ENCODE results near the gene WDR45B.

Gene WDR45B

DNA sequence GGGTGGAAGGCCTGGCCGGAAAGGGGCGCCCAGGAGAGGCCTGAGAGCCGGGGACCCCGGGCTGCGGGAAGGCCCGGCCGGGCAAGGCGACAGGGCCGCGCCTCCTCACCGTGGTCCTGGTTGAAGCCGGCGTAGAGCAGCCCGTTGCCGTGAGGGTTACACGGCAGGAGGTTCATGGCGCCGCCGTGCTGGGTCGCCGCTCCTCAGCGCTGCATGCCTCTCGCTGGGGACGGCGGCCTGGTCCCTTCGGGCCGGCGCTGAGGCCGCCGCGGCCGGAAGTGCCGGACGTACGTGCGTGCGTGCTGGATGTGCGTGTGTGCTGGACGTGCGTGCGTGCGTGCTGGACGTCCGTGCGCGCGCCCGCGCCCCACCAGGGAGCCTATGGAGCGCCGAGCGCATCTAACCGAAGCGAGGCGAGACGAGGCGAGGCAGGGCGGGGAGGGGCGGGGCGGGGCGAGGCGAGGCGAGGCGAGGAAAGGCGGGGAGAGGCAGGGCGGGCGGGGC, at the start of gene WDR45B:
WDR45B (minus strand) TSS at position 280 of the 504 bp plus-strand sequence; CDS start at position 176, 104 bp downstream.
- peak; percentile 90 for DNase-seq

DNA sequence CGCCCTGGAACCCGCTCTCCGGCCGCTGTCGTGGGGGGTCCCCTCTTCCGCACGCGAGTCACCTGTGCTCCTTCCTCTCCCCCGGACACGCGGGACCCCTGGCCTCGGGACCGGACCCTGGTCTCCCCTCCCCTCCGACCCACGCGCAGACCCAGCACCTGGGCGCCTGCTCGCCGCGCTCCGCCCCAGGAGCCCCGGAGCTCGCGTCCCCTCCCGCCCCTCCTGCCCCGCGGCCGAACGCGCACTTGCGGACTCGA, 49.5 kb upstream of the WDR45B start:
- no peak for DNase-seq

DNA sequence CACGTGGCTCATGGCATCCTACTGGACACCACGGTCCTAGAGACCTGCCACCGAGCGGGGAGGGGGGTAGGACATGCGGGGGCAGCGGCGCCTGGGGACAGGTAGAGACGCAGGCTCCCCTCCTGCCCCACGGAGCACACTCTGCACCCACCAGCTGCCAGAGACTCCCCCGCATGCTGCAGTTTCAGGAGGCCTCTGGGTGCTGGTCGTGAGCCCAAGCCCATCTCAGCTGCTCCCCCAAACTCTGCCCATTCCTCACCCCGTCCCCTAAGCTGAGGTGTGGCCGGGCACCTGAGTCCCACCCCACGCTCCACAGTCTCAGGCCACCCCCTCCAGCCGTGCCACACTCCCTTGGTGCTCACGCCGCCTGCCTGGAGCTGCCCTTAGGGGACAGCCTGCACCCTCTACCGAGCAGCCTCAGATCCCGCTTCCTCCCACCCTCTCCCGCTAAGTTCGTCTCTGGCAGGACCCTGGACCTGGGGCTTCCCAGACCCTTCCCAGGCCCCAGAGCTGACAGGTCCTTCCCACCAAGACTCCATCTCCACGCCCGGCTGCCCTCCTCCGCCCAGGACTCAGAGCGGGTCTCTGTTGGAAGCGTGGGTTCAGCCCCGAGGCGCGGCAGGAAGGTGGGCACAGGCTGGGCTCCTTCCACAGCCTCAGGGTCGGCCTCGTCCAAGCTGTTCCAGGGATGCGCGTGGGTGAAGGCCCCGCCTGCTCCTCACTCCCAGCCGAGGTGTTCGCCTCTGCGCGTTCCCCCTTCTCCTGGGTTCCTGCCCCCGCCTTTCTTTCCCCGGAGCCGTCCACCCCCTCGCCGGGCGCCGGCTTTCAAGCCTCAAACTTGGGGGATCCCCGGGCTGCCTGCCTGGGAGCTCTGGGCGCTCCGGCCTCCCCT, 48.9 kb upstream of the WDR45B start:
- peak; percentile 7 for DNase-seq

DNA sequence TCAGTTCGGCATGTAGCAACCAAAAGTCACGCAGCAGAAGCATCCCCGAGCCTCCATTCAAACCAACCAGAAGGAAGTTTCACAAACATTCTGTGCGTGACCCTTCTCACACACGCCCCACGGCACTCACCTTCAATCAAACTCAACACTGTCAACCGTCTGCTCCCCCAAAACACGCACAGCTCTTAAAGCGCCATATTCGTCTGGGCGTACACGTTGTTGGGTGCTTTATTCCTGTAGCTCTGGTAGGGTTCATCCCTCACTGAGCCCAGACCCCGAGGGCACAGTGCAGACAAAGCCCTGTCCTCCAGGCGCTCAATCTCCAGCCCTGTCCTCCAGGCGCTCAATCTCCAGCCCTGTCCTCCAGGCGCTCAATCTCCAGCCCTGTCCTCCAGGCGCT, 48.0 kb upstream of the WDR45B start:
- DNase-seq: no peak

DNA sequence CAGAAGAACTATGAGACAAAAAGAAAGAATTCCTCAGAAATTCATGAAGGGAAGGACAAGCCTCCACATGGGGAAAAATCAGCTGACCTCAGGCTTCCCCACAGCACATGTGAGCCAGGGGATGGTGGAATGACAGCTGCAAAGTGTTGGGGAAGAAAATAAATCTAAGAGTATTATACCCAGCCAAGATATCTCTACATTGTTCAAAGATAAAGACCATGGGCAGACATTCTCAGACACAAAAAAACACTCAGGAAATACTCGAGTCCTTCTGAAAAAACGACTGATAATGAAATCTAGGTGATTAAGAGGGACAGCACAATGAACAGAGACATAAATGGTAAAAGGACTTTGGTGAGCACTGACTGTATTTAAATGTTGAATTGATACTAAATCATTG, 46.4 kb upstream of the WDR45B start:
- DNase-seq: no peak

DNA sequence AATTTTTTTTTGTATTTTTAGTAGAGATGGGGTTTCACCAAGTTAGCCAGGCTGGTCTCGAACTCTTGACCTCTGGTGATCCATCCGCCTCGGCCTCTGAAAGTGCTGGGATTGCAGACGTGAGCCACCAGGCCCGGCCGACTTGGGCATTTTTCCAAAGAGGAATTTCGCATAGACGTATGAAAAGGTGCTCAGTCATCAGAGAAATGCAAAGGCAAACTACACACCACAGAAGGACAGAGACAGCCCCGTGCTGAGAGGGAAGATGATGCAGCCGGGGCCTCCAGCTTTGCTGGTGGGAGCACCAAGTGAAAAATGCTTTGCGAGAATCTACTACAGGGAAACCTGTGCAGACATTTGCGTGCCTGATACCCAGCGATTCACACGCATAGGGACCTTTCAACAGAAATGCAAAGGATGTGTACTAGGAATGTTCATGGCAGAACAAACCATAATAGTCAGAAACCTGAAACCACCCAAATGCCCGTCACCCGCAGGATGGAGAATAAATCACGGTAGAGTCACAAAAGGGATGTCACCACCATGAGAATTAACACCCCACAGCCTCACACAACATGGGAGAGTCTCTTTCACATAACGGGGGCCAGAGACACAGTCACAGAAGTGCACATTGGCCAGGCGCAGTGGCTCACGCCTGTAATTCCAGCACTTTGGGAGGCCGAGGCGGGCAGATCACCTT, 45.1 kb upstream of the WDR45B start:
- DNase-seq: no peak

DNA sequence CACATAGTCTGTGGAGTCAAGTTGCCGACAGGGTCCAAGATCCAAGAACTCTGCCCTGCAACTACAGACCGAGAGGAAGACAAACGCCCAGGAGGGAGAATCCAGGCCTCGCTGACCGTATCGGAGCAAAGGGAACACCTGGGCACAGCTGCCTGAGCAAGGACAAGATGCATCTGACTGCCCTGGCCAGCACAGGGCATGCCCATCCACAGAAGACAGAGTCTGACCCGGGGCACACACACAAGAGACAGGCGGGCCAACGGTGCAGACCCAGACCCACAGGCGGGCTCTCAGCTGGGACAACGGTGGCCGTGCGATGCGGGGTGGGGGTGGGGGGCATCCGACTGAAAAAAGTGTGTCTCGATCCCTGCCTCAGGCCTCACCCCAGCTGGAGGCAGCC, 44.0 kb upstream of the WDR45B start:
- no peak for DNase-seq

DNA sequence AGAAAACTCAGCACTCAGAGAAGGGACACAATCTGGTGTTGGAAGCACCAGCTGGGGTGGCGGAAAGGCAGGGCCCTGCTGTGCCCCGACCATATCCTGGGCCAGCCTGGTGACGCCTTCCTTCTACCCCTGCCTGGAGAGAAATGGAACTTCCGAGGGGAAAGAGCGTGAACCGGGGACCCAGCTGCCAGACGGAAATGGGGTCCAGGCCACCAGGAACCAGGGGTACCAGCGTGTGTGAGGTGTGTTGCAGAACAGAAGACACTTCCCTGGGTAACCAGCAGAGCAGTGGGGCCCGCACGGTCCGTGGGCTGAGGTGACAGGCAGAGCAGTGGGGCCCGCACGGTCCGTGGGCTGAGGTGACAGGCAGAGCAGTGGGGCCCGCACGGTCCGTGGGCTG, 43.5 kb upstream of the WDR45B start:
- DNase-seq: no peak

DNA sequence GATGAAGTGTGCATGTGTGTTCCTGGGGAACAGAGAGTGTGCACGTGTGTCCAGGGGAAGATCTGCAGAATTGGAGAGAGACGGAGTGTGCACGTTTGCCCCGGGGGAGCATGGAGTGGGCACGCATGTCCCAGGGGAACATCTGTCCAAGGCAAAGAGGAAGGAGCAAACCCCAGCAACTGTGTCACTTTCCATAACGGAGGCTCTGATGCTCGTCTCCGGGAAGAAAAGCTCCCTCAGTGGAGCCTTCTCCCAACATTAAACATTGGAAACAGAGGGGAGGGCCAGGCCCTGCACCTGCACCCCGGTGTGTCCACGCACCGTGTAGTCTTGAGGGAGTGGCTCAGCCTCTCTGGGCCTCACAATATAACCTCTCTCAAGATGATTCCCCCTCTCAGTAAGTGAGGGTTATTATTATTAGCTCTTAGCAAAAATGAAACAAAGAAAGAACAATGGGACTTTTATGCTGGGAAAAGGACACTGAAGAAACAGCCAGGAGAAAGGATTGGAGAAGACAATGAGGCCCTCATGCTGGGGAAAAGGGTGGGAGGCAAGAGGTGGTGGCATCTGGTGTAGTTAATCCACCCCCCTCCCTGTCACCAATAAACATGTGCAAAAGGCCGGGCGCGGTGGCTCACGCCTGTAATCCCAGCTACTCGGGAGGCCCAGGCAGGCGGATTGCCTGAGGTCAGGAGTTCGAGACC, 42.7 kb upstream of the WDR45B start:
- DNase-seq: no peak

DNA sequence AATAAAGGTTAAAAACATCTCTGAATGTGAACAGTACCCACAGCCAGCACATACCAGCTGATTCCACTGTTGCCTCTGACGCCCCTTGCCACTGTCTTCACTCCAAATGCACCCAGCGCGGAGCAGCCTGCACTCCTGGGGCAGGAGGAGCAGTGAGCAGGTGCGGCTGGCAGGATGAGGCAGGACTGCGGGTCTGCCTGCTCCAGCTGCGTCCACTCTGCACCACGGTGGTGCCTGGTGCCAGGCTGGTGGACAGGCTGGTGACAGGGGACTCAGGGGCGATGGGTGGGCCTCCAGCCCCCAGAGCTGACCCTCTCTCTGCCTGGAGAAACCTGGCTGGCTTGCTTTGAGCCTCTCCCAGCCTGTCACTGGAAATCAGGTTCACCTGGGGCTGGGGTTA, 40.8 kb upstream of the WDR45B start:
- DNase-seq: no peak

DNA sequence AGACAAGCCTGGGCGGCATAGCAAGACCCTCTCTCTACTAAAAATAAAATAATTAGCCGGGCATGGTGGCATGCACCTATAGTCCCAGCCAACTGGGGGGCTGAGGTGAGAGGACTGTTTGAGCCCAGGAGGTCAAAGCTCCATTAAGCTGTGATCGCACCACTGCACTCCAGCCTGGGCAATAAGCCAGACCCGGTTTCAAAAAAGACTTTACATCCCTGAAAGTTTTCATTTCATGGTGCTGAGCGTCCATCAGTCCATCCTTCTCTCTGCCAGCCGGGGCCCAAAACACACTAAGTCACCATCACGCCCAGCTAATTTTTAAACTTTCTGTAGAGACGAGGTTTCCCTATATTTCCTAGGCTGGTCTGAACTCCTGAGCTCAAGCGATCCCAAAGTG, 39.6 kb upstream of the WDR45B start:
- DNase-seq: no peak

DNA sequence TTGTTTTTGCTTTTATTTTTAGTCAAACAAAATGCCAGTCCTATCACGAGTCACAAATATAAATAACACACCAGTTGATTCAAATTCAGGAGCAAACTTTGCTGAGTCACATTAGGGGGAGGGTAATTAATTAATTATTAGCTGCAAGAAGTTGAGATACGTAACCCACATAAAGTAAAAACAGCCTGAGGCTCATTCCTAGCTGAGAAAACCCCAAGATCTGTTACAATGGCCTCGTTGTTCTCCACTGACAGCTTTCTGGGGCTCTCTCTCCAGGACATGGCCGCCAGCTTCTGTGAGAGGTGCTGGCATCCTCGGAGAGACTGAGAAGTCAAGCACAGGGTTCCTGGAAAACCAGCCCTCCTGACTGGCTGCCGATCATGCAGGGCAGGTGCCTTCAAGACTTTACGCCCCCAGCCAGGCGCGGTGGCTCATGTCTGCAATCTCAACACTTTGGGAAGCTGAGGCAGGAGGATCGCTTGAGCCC, 39.2 kb upstream of the WDR45B start:
- no peak for DNase-seq

DNA sequence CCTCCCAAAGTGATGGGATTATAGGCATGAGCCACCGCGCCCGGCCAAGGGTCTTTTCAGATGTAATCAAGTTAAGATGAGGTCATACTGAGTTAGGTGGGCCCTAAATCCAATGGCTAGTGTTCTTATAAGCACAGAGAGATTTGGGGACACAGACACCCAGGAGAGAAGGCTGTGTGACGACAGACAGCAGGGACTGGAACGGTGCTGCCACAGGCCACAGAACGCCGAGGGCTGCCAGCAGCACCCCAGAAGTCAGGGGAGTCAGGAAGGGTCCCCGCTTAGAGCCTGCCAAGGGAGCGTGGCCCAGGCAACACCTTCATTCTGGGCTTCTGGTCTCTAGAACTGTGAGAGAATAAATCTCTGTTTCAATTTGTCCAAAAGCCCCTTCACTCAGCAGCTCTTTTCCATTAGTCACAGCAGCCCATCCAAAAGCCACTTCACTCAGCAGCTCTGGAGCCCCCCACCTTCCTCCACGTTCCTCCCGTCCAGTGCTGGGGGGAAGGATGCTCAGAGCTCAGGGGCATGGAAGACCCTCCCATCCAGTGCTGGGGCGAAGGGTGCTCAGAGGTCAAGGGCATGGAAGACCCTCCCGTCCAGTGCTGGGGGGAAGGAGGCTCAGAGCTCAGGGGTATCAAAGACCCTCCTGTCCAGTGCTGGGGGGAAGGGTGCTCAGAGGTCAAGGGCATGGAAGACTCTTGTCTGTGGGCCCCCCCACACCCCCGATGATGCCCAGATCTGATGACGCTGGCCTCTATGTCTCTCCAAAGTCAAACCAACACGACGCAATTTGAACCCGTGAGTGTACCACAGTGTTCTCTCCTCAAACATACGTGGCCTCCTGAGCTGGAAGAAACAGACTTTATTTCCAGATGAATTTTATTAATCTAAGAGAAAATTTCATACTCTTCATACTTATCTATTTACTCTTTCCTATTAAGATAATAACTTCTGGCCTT, 38.4 kb upstream of the WDR45B start:
- no peak for DNase-seq

DNA sequence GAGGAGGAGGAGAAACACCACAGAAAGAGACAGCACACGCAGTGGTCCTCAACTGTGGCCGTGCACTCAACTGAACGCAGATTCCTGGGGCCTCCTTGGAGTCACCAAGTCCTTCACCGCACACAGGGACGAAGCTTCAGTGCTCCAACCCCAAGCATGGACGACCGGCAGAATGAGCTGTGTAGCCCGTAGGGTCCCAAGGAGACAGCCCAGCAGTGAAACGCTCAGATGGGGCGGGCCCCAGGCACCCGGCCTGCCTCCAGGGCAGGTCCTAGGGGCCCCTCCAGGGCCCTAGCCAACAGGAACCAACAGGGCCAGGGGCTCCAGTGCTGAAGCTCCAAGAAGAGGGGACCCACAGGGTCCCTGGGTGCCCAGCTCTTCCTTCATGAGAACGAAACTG, 37.0 kb upstream of the WDR45B start:
- no peak for DNase-seq

DNA sequence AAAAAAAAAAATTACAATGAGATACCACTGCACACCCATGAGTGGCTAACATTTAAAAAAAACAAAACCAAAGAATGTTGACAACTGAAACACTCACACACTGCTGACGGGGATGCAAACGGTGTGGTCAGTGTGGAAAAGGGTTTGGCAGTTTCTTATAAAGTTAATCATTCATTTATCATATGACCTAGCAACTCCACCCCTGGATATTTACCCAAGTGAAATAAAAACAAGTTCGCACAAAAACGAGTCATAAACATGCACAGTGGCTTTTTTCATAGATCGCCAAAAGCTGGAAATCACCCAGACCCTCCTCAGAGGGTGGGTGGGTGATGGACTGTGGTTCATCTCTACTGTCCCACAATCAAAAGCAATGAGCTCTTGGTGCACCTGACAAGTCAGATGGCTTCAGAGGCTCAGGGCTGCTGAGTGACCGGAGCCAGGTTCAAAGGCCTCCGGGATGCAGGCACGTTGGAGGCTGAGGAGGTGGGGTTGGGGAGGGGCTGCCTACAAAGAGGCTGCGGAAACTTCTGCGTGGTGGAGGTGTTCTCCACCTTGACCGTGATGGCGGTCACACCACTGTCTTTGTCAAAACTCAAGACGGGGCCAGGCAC, 36.1 kb upstream of the WDR45B start:
- no peak for DNase-seq

DNA sequence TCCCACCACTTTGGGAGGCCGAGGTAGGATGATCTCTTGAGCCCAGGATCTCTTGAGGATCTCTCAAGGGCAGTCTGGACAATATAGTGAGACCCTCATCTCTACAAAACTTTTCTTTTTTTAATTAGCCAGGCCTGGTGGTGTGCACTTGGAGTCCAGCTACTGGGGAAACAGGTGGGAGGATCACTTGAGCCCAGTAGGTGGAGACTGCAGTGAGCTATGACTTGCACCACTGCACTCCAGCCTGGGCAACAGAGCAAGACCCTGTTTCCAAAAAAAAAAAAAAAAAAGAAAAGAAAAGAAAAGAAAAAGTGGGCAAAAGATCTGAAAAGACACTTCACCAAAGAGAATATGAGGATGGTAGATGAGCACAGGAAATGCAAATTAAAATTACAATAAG, 35.3 kb upstream of the WDR45B start:
- no peak for DNase-seq

DNA sequence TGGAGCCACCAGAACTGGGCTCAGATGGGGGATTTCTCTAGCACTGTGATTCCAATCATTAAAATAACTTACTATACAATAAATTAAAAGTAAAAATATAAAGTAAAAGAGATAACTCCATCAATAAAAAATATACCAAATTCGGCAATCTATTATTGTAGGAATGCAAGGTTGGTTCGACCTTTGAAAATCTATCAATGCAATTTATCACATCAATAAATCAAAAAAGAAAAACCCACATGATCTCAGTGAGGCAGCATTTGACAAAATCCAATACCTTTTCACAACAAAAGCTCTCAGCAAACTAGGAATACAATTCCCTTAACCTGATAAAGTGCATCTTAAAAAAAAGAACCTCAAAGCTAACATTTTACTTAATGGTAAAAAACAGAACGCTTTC, 33.3 kb upstream of the WDR45B start:
- DNase-seq: no peak

DNA sequence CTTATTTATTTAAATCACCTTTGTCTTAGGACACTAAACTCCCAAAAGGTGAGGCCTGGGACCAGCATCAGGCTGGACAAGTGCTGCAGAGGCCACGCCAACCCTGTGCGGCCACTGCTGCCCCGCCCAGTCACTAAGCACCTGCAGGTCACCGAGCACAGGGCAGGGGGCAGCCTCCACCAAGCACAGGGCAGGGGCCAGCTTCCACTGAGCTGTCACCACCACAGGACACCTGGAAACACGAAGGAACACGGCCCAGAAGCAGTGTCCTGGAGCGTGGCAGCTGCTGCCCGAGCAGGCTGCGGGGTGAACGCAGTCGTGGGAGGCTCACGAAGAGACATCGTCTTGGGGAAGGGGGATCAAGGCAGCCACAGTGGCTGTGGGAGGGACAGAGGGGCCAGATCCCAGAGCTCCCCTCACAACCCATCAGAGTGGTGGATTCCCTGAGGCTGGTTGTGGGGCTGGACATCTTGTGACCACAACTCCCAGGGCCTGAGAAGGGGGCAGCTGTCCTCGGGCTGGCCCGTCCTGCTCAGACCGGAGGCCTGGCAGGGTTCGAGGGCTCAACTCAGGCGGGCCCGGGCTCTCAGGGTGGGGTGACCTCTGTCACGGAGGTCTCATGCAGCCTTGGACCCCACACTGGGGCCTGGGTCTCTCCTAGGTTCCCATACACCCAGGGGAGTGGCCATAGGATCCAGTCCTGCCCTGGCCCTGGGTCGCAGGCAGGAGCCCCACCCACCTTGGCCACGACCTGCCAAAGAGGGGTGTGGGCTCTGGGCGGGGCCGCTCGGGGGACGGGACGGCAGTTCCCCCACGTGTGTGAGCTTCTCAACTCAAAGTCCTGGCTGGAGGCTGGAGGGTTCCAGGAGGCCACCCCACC, 31.6 kb upstream of the WDR45B start:
- no peak for DNase-seq

DNA sequence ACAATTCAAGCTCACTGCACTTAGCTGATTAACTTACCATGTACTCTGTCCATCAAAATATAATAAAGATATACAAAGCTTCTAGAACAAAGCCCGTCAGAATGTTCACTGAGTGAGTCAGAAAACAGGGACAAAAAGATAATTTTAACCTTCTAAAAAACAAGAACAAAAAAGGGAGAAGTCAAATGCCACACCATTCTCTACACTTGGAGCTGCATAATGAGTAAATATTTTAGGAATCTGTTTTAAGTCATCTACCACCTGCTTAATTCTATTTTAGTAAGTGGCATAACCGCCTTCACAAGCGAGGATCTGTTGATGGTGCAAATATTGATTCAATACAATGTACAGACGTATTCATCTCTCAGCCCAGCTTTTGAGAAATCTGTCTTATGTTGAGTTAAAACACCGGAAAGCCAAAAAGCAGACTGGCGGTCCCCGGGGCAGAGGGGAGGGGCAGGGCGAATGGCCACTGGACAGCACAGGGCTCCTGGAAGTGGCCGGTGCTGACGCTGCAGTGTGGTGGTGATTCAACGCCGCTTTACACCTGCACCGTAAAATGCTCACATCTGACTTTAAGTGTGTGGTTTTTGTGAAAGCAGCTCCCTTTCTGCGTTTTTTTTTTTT, 30.1 kb upstream of the WDR45B start:
- no peak for DNase-seq

DNA sequence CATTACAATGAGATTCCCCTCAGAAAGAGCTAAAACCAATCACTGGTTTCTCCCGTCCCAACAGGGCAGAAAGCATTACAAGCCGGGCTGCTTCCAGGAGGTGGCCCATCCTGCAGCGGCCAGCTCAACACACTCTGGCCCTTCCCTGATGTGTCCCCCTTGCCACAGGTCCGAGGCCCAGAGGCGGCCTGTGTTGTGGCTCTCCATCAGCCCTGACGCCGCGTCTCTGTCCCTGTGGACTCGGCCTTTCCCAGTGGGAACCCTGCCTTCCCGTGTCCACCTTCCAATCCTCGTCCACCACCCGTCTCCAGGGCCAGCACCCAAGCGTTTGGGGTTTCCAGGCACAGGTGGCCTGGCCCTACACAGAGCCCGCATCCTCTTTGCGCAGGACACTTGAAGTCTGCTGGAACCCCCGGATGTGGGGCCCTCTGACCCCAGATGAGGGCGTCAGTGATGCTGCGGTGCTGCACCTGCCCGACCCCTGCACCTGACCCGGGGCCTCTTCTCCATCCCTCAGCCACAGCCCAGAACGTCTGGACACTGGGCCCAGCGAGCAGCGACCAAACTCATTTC, 29.2 kb upstream of the WDR45B start:
- no peak for DNase-seq
